PFSK-1 (cell line): ENCODE measurements around the gene RBMS3.

ENCODE experiments used
- POLR2AphosphoS5 ChIP-seq: IDR thresholded peaks from 2 replicates; pipeline ENCODE4 v1.6.1; 2012; ENCODE audit warnings: low read depth, mild to moderate bottlenecking, control low read depth, low read length, moderate library complexity
- REST ChIP-seq, 2 experiments: IDR thresholded peaks; 2 replicates each; pipeline versions ENCODE4 v1.6.1 to v1.8.0; 2011 to 2012; ENCODE audit warnings: low read depth in 2 of 2, low read length in 2 of 2, control low read depth in 1 of 2, inconsistent platforms in 1 of 2, mild to moderate bottlenecking in 1 of 2, moderate library complexity in 1 of 2; ENCODE audit not compliant: insufficient read depth in 1 of 2

DNA sequence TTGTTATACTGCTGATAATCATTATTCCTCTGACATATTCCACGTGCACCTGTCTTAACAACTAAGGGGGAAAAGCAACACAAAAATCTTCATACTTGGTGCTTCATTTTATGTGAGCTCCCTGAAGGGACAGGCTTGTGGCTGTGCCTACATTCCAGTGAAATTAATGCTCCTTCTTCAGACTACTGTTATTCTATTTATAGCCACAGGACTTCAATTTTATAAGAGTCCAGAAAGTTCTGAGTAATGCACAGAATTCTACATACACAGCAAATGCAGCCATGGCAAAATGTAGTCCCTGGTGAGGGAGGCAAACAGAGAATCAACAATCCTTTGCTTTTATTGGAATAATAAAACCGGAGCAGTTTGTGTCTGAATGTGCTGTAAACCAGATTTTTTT lies 417.1 kb downstream of the RBMS3 start:
- TF ChIP-seq POLR2AphosphoS5, result no peak
- TF ChIP-seq REST (IDR thresholded peaks at IDR 0.05; ENCODE audit: insufficient read depth in 1 of 2, low read depth in 2 of 2, low read length in 2 of 2), result no peak
